Muscle of leg (tissue), 11 donors: ENCODE results near the gene SALL2. TPM values are rescaled to one million over a fixed set of nuclear protein-coding genes. Genes with fewer than 3 reads are reported as not detected.

Experiments
- DNase-seq: peaks from one replicate; pipeline ENCODE4 v3.0.0; 2013
- H3K27ac ChIP-seq: one replicate; pipeline ENCODE4 v1.5.1; 2013; ENCODE audit warnings: mild to moderate bottlenecking, low read length, control low read depth
- H3K27me3 ChIP-seq: one replicate; pipeline ENCODE4 v1.6.1; 2013; ENCODE audit warnings: low read length; ENCODE audit not compliant: control insufficient read depth, insufficient read depth
- H3K36me3 ChIP-seq: one replicate; pipeline ENCODE4 v1.6.1; 2013; ENCODE audit warnings: low read length; ENCODE audit not compliant: control insufficient read depth, insufficient read depth
- H3K4me1 ChIP-seq: one replicate; pipeline ENCODE4 v1.6.1; 2013; ENCODE audit warnings: low read length; ENCODE audit not compliant: control insufficient read depth, insufficient read depth
- H3K4me3 ChIP-seq: one replicate; pipeline ENCODE4 v1.5.1; 2013; ENCODE audit warnings: low read length, control low read depth
- H3K9me3 ChIP-seq: replicated peaks from 2 replicates; pipeline ENCODE4 v1.6.1; 2013; ENCODE audit warnings: low read depth, low read length; ENCODE audit not compliant: control insufficient read depth
- WGBS: methylation state at CpG from one replicate; pipeline ENCODE4 v1.1.5; 2013; ENCODE audit warnings: missing lambda C conversion rate; ENCODE audit not compliant: insufficient coverage; 5-methylcytosine and 5-hydroxymethylcytosine counted together
- polyA plus RNA-seq, 8 donors: library from polyadenylated mRNA; unstranded; fragments of 120-200 nt; gene quantifications; one replicate each; pipeline versions ENCODE4 v1.2.1 to v1.2.3, GENCODE V29; 2013; ENCODE audit warnings: inconsistent platforms in 1 of 8, low replicate concordance in 1 of 8; ENCODE audit not compliant: insufficient read length in 8 of 8, insufficient read depth in 1 of 8
- total RNA-seq: library from RNA; stranded (reverse); fragments of 120-200 nt; gene quantifications from one replicate; pipeline ENCODE4 v1.2.4, GENCODE V29; 2013

SALL2 gene
- total and polyA plus RNA-seq, 9 donors: 7.1 to 21.6 (median 14.7) TPM

DNA sequence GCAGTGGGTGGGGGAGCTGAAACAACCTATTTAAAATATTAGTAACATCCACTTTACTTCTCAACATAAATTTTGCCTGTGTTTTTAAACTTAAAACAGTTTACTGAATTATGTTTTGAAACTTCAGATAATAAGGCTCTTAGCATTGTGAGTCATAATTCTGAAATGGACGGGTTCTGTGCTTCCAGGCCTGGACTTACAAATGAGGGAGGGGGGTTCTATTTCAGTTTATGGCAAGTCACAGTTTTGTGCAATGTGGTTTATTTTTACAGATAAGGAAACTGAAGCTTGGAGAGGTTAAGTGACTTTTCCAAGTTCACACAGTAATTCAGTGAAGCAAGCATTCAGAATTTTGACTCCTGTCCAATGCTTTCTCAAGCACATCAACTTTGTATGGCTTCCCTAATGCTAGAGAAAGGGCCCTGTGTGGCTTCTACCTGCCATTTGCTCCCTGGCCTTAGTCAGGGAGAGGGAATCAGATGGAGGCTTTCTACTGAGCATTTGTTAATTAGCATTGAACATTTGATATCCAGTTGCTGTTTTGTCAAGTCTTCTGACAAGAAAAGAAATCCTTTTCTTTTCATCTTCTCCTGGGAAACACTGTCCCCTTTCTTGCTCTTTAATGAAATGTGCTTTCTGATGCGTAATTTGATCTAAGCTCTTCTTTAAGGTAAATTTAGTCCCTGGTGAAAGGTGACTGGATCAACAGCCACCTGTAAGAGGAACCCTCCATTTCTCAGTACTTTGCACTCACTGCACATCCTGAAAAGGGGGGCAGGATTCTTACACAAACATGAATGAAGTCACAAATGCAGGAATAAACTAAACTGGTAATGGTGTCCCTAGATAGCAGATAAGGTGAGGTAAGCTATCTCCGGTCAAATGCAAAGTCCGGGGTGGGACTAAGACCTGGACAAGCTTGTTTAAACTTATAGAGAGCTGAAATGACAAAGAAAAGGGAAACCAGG is 2.5 kb upstream of the SALL2 start:
- WGBS: 83% methylated on average over 1 of the region's 4 CpGs
- Histone ChIP-seq H3K4me1 (peaks cover 12% of the 10 kb centered on the region), H3K9me3 (no peaks in the 10 kb centered on the region), H3K4me3 (no peak overlapping the region), H3K27ac (no peak overlapping the region), H3K36me3 (peaks cover 12% of the 10 kb centered on the region), H3K27me3 (no peaks in the 10 kb centered on the region)
- no peak for DNase-seq

GRCh38 chr14:21527318-21527679 is 1.2 kb upstream of the SALL2 start:
- no peak for DNase-seq
- H3K27ac ChIP-seq: no peak overlapping the region
- no peak overlapping the region for H3K4me3 ChIP-seq
- WGBS: no CpG with 5 or more reads among the region's 1 CpG
- H3K4me1 ChIP-seq: peaks cover 12% of the 10 kb centered on the region
- no peaks in the 10 kb centered on the region for H3K27me3 ChIP-seq
- peaks cover 18% of the 10 kb centered on the region for H3K36me3 ChIP-seq
- H3K9me3 ChIP-seq: no peaks in the 10 kb centered on the region

GRCh38 chr14:21526672-21527317 is 649 bp upstream of the SALL2 start:
- DNase-seq: no peak
- peak overlapping the region; percentile 75 for H3K4me3 ChIP-seq
- WGBS: 7% methylated on average over 5 of the region's 13 CpGs
- H3K36me3 ChIP-seq: peaks cover 22% of the 10 kb centered on the region
- peaks cover 12% of the 10 kb centered on the region for H3K4me1 ChIP-seq
- no peaks in the 10 kb centered on the region for H3K9me3 ChIP-seq
- no peaks in the 10 kb centered on the region for H3K27me3 ChIP-seq
- no peak overlapping the region for H3K27ac ChIP-seq

DNA sequence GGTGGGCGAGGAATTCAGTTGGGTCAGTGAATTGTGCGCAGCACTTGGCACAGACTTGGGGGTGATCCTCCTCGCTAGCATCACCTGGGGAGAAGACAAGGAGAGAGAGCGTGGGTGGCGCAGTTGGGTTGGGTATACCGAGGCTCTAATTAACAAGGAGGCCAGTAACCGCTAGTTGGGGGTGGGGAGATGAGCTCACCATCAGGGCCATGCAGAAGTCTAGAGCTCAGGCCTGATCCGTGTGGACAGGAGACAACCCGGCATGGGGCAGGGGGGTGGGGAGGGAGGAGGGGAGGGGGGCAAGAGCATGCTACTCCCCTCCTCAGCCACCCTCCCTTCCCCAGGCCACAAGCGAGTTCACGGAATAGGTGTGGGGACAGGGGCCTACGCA is 580 bp downstream of the SALL2 start:
- H3K27ac ChIP-seq: no peak overlapping the region
- DNase-seq: peak; percentile 48

GRCh38 chr14:21524575-21525490 is 1.3 kb downstream of the SALL2 start:
- peak overlapping the region; percentile 75 for H3K4me3 ChIP-seq
- no peaks in the 10 kb centered on the region for H3K27me3 ChIP-seq
- WGBS: 86% methylated on average over 8 of the region's 18 CpGs
- H3K27ac ChIP-seq: no peak overlapping the region
- H3K9me3 ChIP-seq: no peaks in the 10 kb centered on the region
- peaks cover 12% of the 10 kb centered on the region for H3K4me1 ChIP-seq
- DNase-seq: no peak
- peaks cover 24% of the 10 kb centered on the region for H3K36me3 ChIP-seq

More for the DNA sequence above, 580 bp downstream of the SALL2 start:
- peak overlapping the region; percentile 75 for H3K4me3 ChIP-seq
- peaks cover 24% of the 10 kb centered on the region for H3K36me3 ChIP-seq
- H3K9me3 ChIP-seq: no peaks in the 10 kb centered on the region
- H3K4me1 ChIP-seq: peaks cover 12% of the 10 kb centered on the region
- 41% methylated on average over 6 of the region's 12 CpGs for WGBS
- no peaks in the 10 kb centered on the region for H3K27me3 ChIP-seq

DNA sequence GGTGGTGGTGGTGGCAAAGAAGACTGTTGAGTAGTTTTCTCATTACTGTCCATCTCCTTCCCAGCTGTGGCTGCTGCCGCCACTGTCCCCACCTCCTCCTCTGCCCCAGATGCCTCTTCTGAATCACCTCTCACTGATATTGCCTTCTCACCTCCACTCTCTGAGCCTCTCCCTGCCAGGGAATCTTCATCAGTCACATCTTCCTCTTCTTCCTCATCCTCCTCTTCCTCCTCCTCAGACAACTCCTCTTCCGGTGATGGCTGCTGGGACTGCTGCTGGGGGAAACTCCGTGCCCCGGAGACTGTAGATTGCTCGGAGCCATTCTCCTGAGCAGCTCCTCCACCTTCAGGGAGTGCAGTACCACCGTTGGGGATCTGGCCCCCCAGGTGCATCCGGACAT is 2.9 kb downstream of the SALL2 start:
- peaks cover 24% of the 10 kb centered on the region for H3K36me3 ChIP-seq
- 93% methylated on average over 6 of the region's 7 CpGs for WGBS
- H3K27ac ChIP-seq: no peak overlapping the region
- H3K9me3 ChIP-seq: no peaks in the 10 kb centered on the region
- H3K4me3 ChIP-seq: no peak overlapping the region
- no peaks in the 10 kb centered on the region for H3K27me3 ChIP-seq
- DNase-seq: no peak
- peaks cover 12% of the 10 kb centered on the region for H3K4me1 ChIP-seq

GRCh38 chr14:21521501-21521900 is 4.6 kb downstream of the SALL2 start:
- Histone ChIP-seq H3K36me3 (peaks cover 24% of the 10 kb centered on the region), H3K4me1 (peaks cover 5% of the 10 kb centered on the region)

GRCh38 chr14:21520767-21521166 is 5.4 kb downstream of the SALL2 start:
- no CpG with 5 or more reads among the region's 1 CpG for WGBS
- Histone ChIP-seq H3K4me1 (peaks cover 4% of the 10 kb centered on the region), H3K4me3 (no peak overlapping the region), H3K27ac (no peak overlapping the region), H3K36me3 (peaks cover 24% of the 10 kb centered on the region), H3K27me3 (no peaks in the 10 kb centered on the region), H3K9me3 (no peaks in the 10 kb centered on the region)
- DNase-seq: no peak

More at GRCh38 chr14:21521501-21521900, 4.6 kb downstream of the SALL2 start:
- H3K9me3 ChIP-seq: no peaks in the 10 kb centered on the region
- 64% methylated on average over 1 of the region's 2 CpGs for WGBS
- no peak overlapping the region for H3K27ac ChIP-seq
- no peaks in the 10 kb centered on the region for H3K27me3 ChIP-seq
- H3K4me3 ChIP-seq: no peak overlapping the region
- no peak for DNase-seq

DNA sequence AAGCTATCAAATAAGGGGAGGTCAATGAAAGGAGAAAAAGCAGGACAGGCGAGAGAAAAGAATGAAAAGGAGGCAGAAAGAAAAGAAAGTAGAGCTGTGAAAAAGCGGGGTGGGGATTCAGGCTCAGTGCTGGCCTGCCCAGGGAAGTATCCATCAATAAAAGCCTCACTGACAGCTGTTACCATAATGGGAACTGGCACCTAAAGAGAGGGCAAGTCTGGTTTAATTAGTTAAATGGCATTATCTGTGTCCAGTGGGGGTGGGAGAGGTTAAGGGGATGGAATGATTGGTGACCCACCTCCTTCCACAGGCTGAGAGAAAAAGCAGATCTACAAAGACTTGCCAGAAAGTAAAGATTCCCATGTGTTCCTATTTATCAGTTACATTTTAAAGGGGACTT is 7.4 kb downstream of the SALL2 start:
- DNase-seq: no peak
- H3K4me1 ChIP-seq: no peaks in the 10 kb centered on the region
- H3K27me3 ChIP-seq: peaks cover 2% of the 10 kb centered on the region
- no peak overlapping the region for H3K4me3 ChIP-seq
- H3K36me3 ChIP-seq: peaks cover 13% of the 10 kb centered on the region
- no peak overlapping the region for H3K27ac ChIP-seq
- no peaks in the 10 kb centered on the region for H3K9me3 ChIP-seq
- WGBS: 72% methylated on average over 2 of the region's 2 CpGs
